NCI-H2227 (cell line): Measurements from ENCODE around the gene CRYM.
"Not testable (repeated sequence)": the region's sequence is repeated elsewhere in the genome, so short reads cannot be mapped to it uniquely, and the experiment has no call there.

ENCODE experiments used
- DNase-seq: peaks from one replicate; lab custom pipeline; 2025; ENCODE audit not compliant: unreplicated experiment; lab: John Stamatoyannopoulos, UW

The CRYM gene

DNA sequence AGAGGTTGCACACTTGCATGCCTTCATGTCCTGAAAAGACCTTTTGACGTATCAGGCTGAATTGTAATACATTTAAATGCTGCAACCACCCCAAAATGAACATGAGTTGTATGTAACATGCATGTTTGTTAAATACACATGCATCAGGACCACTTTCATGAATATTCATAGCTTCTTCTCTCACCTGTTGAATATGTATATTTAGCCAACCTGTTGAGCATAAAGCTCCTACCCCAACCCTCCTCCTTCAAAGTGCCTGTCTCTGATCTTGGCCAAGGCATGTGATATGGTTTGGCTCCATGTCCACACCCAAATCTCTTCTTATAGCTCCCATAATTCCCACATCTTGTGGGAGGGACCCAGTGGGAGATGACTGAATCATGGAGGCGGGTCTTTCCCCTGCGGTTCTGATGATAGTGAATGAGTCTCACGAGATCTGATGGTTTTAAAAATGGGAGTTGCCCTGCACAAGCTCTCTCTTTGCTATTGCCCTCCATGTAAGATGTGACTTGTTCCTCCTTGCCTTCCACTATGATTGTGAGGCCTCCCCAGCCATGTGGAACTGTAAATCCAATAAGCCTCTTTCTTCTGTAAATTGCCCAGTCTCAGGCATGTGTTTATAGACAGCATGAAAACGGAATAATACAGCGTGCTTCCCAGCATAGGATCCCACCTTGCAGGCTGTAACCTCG is 3.8 kb upstream of the CRYM start:
- no peak for DNase-seq

GRCh38 chr16:21279501-21279900 is 1.4 kb upstream of the CRYM start:
- no peak for DNase-seq

- DNase-seq: no peak
These were observed 804 bp downstream of the CRYM start for GRCh38 chr16:21277045-21277926.

- DNase-seq: no peak
These were observed 2.0 kb downstream of the CRYM start for GRCh38 chr16:21276090-21276489.

DNA sequence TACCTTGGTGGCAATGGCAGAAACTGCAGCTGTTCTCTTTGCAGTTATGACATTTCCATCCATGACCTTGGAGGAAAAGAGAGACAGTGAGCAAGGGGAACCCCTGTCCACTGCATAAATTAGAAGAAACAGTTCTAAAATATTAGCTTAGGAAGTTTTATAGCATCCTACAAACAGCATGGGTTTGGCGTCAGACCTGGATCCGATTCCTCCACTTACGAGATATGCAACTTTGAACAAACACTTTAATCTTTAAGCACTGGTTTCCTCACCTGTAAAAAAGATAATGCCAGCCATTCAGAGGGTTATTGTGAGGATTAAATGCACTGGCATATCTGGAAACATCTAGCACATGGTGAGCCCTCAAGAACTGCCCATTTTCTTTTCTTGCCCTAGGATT is 2.6 kb downstream of the CRYM start:
- no peak for DNase-seq

GRCh38 chr16:21274172-21274726 is 3.8 kb downstream of the CRYM start:
- DNase-seq: no peak

DNA sequence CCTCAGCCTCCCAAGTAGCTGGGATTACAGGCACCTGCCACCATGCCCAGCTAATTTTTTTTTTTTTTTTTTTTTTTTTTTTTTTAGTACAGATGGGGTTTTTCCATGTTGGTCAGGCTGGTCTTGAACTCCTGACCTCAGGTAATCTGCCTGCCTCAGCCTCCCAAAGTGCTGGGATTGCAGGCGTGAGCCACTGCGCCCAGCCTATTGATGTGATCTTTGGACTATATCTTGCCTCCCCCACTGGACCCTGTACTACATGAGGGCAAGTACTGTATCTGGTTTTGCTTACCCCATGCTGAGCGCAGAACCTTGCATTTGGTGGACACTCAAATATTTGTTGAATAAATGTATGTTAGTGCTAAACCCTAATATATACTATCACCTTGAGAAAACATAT is 5.3 kb downstream of the CRYM start:
- DNase-seq: not testable (repeated sequence)

DNA sequence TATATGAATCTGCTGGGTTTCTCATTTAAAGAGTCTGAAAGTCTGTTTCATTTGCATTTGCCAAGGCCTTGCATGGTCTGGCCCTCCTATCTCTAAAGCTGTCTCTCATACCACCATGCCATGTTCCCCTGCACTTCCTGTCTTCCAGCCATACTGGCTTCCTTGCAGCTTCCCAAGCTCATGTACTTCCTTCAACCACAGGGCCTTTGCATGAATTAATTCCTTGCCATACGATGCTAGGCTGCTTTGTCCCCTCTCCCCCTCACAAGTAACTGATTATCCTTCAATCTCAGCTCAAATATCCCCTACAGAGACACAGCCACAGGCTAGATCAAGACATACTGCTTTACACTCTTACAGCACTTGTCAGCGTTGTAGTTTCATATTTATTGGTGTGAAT is 5.8 kb downstream of the CRYM start:
- no peak for DNase-seq

DNA sequence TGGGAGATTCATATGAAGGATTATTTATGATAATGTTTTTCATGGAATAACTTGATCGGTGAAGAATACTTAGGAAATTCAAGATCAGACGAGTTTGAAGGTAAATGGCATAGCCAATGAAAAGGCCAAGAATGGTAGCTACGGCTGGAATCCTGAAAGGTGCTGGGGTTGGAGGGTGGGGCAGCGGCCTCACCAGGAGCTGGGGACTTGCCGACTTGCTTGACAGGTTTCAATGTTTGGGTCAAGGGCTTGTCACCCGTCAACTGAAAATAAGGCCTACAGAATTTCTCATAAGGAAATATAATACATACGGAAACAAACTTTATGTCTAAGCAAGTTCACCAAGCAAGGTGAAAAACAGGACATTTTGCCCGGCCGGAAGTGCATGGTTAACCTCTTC is 9.9 kb downstream of the CRYM start:
- no peak for DNase-seq

DNA sequence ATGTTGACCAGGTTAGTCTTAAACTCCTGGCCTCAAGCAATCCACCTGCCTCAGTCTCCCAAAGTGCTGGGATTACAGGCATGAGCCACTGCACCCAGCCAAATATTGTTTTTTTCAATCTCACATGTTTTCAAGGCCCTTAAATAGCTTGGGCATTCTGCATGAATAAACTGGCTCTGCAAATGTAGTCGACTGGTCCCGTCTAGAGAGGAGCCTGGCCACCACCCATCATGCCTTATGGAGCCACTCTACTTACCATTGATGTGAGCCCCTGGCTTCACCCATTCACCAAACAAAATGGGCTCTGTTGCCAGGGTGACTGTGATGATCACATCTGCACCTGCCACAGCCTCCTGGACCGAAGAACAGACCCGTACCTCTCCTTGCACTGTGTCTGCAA is 10.8 kb downstream of the CRYM start:
- no peak for DNase-seq

GRCh38 chr16:21265104-21265837 is 12.8 kb downstream of the CRYM start:
- no peak for DNase-seq

- no peak for DNase-seq
These were observed 13.5 kb downstream of the CRYM start for GRCh38 chr16:21264571-21265036.

- no peak for DNase-seq
These were observed 14.2 kb downstream of the CRYM start for GRCh38 chr16:21263640-21264570.

DNA sequence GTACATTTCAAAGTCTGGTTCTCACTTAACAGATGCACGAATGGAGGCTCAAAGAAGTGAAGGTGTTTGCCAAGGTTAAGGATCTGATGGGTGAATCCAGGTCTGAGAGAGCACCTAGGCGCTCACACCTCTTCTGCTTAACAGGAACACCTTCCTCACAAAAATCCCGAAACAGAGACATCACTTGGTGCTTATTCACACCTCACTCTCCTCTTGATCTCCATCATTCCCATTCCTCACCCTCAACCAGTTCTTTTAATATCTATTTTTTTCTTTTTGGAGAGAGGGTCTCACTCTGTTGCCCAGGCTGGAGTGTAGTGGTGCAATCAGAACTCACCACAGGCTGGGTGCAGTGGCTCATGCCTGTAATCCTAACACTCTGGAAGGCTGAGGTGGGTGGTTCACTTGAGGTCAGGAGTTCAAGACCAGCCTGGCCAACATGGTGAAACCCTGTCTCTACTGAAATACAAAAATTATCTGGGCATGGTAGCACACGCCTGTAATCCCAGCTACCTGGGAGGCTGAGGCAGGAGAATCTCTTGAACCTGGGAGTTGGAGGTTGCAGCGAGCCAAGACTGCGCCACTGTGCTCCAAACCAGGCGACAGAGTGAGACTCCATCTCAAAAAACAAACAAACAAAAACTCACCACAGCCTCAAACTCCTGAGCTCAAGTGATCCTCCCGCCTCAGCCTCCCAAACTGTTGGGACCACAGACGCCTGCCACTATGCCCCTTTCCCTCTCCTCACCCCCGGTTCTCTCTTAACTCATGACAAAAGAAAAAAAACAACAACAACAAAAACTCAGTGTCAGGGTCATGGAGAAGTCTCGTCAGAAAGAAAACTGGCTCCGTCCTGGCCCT is 15.1 kb downstream of the CRYM start:
- no peak for DNase-seq

DNA sequence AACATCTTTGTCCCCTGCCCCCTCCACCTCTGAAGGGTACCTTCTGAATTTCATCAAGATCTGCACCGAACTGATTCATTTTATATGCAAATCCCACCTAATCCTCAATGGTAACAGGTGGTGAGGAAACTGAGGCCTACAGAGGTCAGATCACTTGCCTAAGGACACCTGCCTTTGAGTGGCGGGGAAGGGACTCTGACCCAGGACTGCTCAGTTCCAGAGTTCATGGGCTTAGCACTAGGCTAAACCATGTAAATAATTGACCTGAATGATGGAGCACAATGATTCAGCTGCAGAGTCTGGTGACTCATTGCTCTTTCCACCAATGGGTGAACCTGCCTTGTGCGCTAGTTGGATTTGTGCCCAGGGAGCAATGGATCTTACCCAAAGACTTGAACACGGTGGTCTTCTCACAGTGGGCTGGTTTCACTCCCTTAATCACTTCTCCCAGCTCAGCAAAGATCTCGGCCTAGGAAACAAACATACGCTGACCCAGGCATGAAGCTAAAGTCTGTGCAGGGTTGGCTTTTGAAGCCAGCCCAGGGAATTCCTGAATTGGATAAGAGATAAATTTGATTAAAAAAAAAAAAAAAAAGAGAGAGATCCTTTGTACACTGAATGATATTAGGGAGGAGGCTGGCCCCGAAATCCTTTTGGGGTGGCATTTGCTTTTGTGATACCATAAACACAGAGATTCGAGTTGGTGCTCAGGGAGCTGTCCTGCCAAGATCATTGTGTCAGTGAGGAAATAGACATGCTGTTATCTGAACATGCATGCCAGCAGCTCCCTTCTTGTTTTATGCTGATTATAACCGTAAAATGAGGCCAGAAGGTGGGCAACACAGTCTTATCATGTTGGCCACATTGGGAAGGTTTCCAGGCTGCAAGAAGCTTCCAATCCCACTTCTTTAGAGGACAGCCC is 17.0 kb downstream of the CRYM start:
- DNase-seq: no peak

GRCh38 chr16:21257284-21257683 is 20.8 kb downstream of the CRYM start:
- no peak for DNase-seq

GRCh38 chr16:21256636-21257035 is 21.5 kb downstream of the CRYM start:
- no peak for DNase-seq

DNA sequence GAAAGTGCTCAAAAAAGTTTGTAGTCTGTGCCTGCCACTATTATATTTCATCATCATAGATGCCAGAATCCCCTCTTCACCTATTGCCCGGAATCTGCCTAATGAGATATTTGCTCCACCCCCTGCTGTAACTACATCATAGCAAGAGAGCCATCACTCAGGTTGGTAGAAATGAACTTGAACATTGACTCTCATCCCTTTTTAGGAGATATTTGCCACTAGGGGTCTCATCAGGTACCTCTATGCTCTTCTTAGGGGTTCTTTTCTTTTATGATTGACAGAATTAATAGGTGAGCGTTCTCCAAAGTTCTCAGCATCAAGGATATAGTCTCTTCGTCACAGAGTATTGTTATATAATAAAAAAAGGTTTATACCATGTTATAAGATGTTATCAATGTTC is 24.6 kb downstream of the CRYM start:
- DNase-seq: no peak
